HepG2 (cell line): Measurements from ENCODE around the gene IMPACT. TPM values are rescaled to one million over a fixed set of nuclear protein-coding genes. Genes with fewer than 3 reads are reported as not detected.

ENCODE experiments used
- ATAC-seq: fragments of 200-7000 bp; cut with Tn5 transposase; 3 replicates; pipeline ENCODE4 v1.9.1; 2020; ENCODE audit warnings: mild to moderate bottlenecking, moderate library complexity
- BruUV-seq: library from RNA; stranded (reverse); fragments of 400-500 nt; replicated peaks from 2 replicates; lab custom pipeline; 2021; lab: Mats Ljungman, UMichigan
- CTCF ChIA-PET: fragments of 300-600 bp; formaldehyde crosslinking; extraction: SDS; loops from one replicate; lab custom pipeline; 2021; ENCODE audit warnings: low total read pairs, inconsistent platforms, low intra/inter-chr PET ratio; lab: Yijun Ruan, JAX
- POLR2A ChIA-PET: fragments of 350-600 bp; sonication (Branson Sonifier 250); formaldehyde crosslinking; loops from one replicate; lab custom pipeline; 2020; ENCODE audit warnings: antibody characterized with exemption, inconsistent platforms; lab: Yijun Ruan, JAX
- DNase-seq: peaks from one replicate; pipeline ENCODE4 v3.0.0-alpha.2; 2015; ENCODE audit warnings: low spot score
- FAIRE-seq: peaks from 3 replicates; lab custom pipeline; 2011; peaks lifted over from hg19 to GRCh38; lab: Jason Lieb, UNC
- H2AFZ ChIP-seq: one replicate; pipeline ENCODE4 v1.6.1; 2011; ENCODE audit warnings: low read length, inconsistent platforms
- H3K27ac ChIP-seq: fragments of 300-600 bp; 3 replicates; pipeline ENCODE4 v1.8.0; 2011; ENCODE audit warnings: mixed run types, mild to moderate bottlenecking, mixed read lengths, low read length, inconsistent platforms; ENCODE audit not compliant: insufficient read depth; ENCODE audit errors: extremely low read length
- H3K27me3 ChIP-seq, 2 experiments: fragments of 200-600 bp in 1 of 2; 2 replicates in 1 of 2; 3 replicates in 1 of 2; pipeline versions ENCODE4 v1.6.0 to v1.8.0; 2011; ENCODE audit warnings: low read length in 2 of 2, mild to moderate bottlenecking in 2 of 2, moderate library complexity in 2 of 2, inconsistent platforms in 1 of 2; ENCODE audit not compliant: insufficient read depth in 2 of 2, control insufficient read depth in 1 of 2
- H3K36me3 ChIP-seq, 2 experiments: fragments of 200-600 bp in 1 of 2; replicated peaks in 1 of 2; 2 replicates in 1 of 2; 3 replicates in 1 of 2; pipeline versions ENCODE4 v1.5.1 to v1.8.0; 2011; ENCODE audit warnings: low read length in 2 of 2, inconsistent platforms in 1 of 2; ENCODE audit not compliant: insufficient read depth in 2 of 2, control insufficient read depth in 1 of 2
- H3K4me1 ChIP-seq: 2 replicates; pipeline ENCODE4 v1.5.1; 2012; ENCODE audit warnings: low read length, inconsistent platforms; ENCODE audit not compliant: insufficient read depth
- H3K4me2 ChIP-seq: 2 replicates; pipeline ENCODE4 v1.6.0; 2011; ENCODE audit warnings: low read depth, low read length, inconsistent platforms
- H3K4me3 ChIP-seq, 3 experiments: fragments of 200-600 bp in 1 of 3; sonication (generic), shearing (Covaris generic) in 1 of 3; replicated peaks in 1 of 3; 2 replicates each; pipeline ENCODE4 v1.5.1; 2011 to 2016; ENCODE audit warnings: low read length in 3 of 3, inconsistent platforms in 2 of 3, low read depth in 2 of 3, mild to moderate bottlenecking in 2 of 3, control low read depth in 1 of 3, mixed read lengths in 1 of 3; ENCODE audit not compliant: insufficient read depth in 1 of 3
- H3K79me2 ChIP-seq: one replicate; pipeline ENCODE4 v1.6.1; 2011; ENCODE audit warnings: low read length, inconsistent platforms; ENCODE audit not compliant: insufficient read depth
- H3K9ac ChIP-seq: 2 replicates; pipeline ENCODE4 v1.6.0; 2011; ENCODE audit warnings: mild to moderate bottlenecking, low read depth, low read length, inconsistent platforms; ENCODE audit not compliant: insufficient read depth
- H3K9me3 ChIP-seq: 2 replicates; pipeline ENCODE4 v1.5.1; 2012; ENCODE audit warnings: mild to moderate bottlenecking, low read length
- H4K20me1 ChIP-seq: 2 replicates; pipeline ENCODE4 v1.6.0; 2011; ENCODE audit warnings: inconsistent platforms, mild to moderate bottlenecking, low read length, moderate library complexity; ENCODE audit not compliant: insufficient read depth
- BCLAF1 ChIP-seq: fragments of 450-650 bp; IDR thresholded peaks from 2 replicates; pipeline ENCODE4 v1.6.1; 2017; ENCODE audit warnings: mild to moderate bottlenecking
- CC2D1A ChIP-seq: sonication (generic); formaldehyde crosslinking; IDR thresholded peaks from 2 replicates; pipeline ENCODE4 v1.8.1; 2023; ENCODE audit warnings: mild to moderate bottlenecking, missing genetic modification reagents
- HOXA3 ChIP-seq: sonication (generic); formaldehyde crosslinking; IDR thresholded peaks from 2 replicates; pipeline ENCODE4 v1.5.0; 2020; ENCODE audit warnings: missing genetic modification reagents
- MLX ChIP-seq: IDR thresholded peaks from 2 replicates; pipeline ENCODE4 v1.6.1; 2016
- SKI ChIP-seq: fragments of 450-650 bp; IDR thresholded peaks from one replicate; pipeline ENCODE4 v1.6.1; 2018; ENCODE audit warnings: mild to moderate bottlenecking; ENCODE audit not compliant: partially characterized antibody
- SKIL ChIP-seq: sonication (generic); formaldehyde crosslinking; IDR thresholded peaks from 2 replicates; pipeline ENCODE4 v1.8.0; 2022; ENCODE audit warnings: missing genetic modification reagents, mild to moderate bottlenecking, moderate library complexity, borderline replicate concordance
- TERF1 ChIP-seq: sonication (generic); formaldehyde crosslinking; IDR thresholded peaks from 2 replicates; pipeline ENCODE4 v1.8.0; 2022; ENCODE audit warnings: mild to moderate bottlenecking, missing genetic modification reagents, moderate library complexity
- U2AF2 ChIP-seq: fragments of 200-400 bp; formaldehyde crosslinking; IDR thresholded peaks from 2 replicates; pipeline ENCODE4 v1.6.1; 2017; ENCODE audit warnings: low read depth, mild to moderate bottlenecking, low read length
- ZBTB33 ChIP-seq: sonication (generic); formaldehyde crosslinking; IDR thresholded peaks from 2 replicates; pipeline ENCODE4 v1.4.0; 2020; ENCODE audit warnings: missing genetic modification reagents
- ZNF232 ChIP-seq: sonication (generic); formaldehyde crosslinking; IDR thresholded peaks from 2 replicates; pipeline ENCODE4 v1.4.0; 2020; ENCODE audit warnings: missing genetic modification reagents, borderline replicate concordance
- ZNF704 ChIP-seq: sonication (generic); formaldehyde crosslinking; IDR thresholded peaks from 2 replicates; pipeline ENCODE4 v1.8.1; 2023; ENCODE audit warnings: mild to moderate bottlenecking, inconsistent platforms, moderate library complexity, missing genetic modification reagents, borderline replicate concordance
- ZNF780A ChIP-seq: sonication (generic); formaldehyde crosslinking; IDR thresholded peaks from 2 replicates; pipeline ENCODE4 v1.8.0; 2022; ENCODE audit warnings: mild to moderate bottlenecking, missing genetic modification reagents, moderate library complexity
- WGBS: methylation state at CpG from one replicate; pipeline ENCODE4 v1.1.6; 2017; ENCODE audit warnings: low lambda C conversion rate; 5-methylcytosine and 5-hydroxymethylcytosine counted together
- in situ Hi-C: cut with HindIII; loops from 2 replicates; pipeline ENCODE4 v1.10.0; 2017; ENCODE audit warnings: low pct_unique_long_range_greater_than_20kb; ENCODE audit not compliant: extremely low pct_ligation_motif_present
- intact Hi-C: fragments of 100-400 bp; cut with micrococcal nuclease; formaldehyde crosslinking; loops from one replicate; pipeline ENCODE4 v1.10.0; 2022; ENCODE audit not compliant: unreplicated experiment
- polyA plus RNA-seq, 8 experiments: library from polyadenylated mRNA; depleted of rRNA in 3 of 8; stranded (reverse) in 7 of 8; unstranded in 1 of 8; fragments of >200 nt; fragmentation: Illumina TruSeq in 4 of 8; extraction: Trizol in 4 of 8; gene quantifications; 2 replicates each; pipeline versions ENCODE4 v1.2.1 to v1.2.3, GENCODE V29; 2011 to 2016; ENCODE audit warnings: low read depth in 4 of 8, missing spikeins in 1 of 8, mixed read lengths in 1 of 8; ENCODE audit not compliant: insufficient read depth in 1 of 8
- total RNA-seq, 5 experiments: library from RNA; depleted of rRNA; stranded (reverse); fragments of >200 nt; fragmentation: Illumina TruSeq; extraction: Trizol; gene quantifications; 2 replicates each; pipeline ENCODE4 v1.2.3, GENCODE V29; 2016; ENCODE audit warnings: low read depth in 1 of 5

IMPACT gene
- total and polyA plus RNA-seq, 2 of the 13 experiments (the other 11 are each of a cell fraction or from before 2014, with no cell fraction given), result 5.0 to 7.7 TPM

GRCh38 chr18:24446953-24447538, 20.6 kb downstream of the IMPACT start:
- DNase-seq (no peak), FAIRE-seq (no peak), ATAC-seq (no peak)
- in situ Hi-C loops (no loop called here), intact Hi-C loops (no loop called here)
- Histone ChIP-seq H3K4me2 (no peak overlapping the region), H3K4me1 (no peaks in the 10 kb centered on the region), H3K79me2 (no peaks in the 10 kb centered on the region), H4K20me1 (no peaks in the 10 kb centered on the region), H3K36me3 (peaks cover 0 to 5% of the 10 kb centered on the region in 2 experiments; a peak in 1 of 5 replicates), H3K4me3 (no peak overlapping the region), H3K27ac (no peak overlapping the region), H2AFZ (no peak overlapping the region), H3K9me3 (no peaks in the 10 kb centered on the region)
- POLR2A ChIA-PET, result no interaction called here
- 28% methylated on average over 1 of the region's 1 CpG for WGBS
- no TSS peak for BruUV-seq
- TF ChIP-seq HOXA3 (CRISPR knock-in tag) (no peak), ZNF232 (CRISPR knock-in tag) (no peak), U2AF2 (no peak), ZBTB33 (CRISPR knock-in tag) (no peak), TERF1 (CRISPR knock-in tag) (no peak), BCLAF1 (no peak), ZNF704 (CRISPR knock-in tag) (no peak), MLX (CRISPR knock-in tag) (no peak), CC2D1A (CRISPR knock-in tag) (no peak), SKI (no peak), SKIL (CRISPR knock-in tag) (no peak), ZNF780A (CRISPR knock-in tag) (no peak)
- TF ChIP-seq, all 625 proteins: peak for 0
- Histone ChIP-seq H3K9ac (no peak overlapping the region), H3K27me3 (no peaks in the 10 kb centered on the region)
- CTCF ChIA-PET, result no interaction called here
